ENCODE results near the gene DNAJC4. TPM values are rescaled to one million over a fixed set of nuclear protein-coding genes. Genes with fewer than 3 reads are reported as not detected.

The DNAJC4 gene
- total and polyA plus RNA-seq, 9 of the 15 experiments (the other 6 are each of a cell fraction or from before 2014, with no cell fraction given) = 4.0 to 32.6 (median 19.9) TPM

GRCh38 chr11:64245797-64246620 lies 15.7 kb downstream of the DNAJC4 start (continued):
- TF ChIP-seq TAF7 (tag; IDR thresholded peaks at IDR 0.05) = no peak
- no peak for TF ChIP-seq E2F1 (CRISPR knock-in tag; IDR thresholded peaks at IDR 0.05)
- no peak for TF ChIP-seq TFAM (CRISPR knock-in tag; conservative IDR thresholded peaks at IDR 0.05)
- TF ChIP-seq ARID3A (IDR thresholded peaks at IDR 0.05; ENCODE audit: borderline replicate concordance, low read depth, low read length) = no peak
- no peak for TF ChIP-seq MAFK (IDR thresholded peaks at IDR 0.05; ENCODE audit: low read length)
- no peak; the same call in 1 of the 2 replicates for TF ChIP-seq NFRKB (IDR thresholded peaks at IDR 0.05; ENCODE audit: low read depth)
- TF ChIP-seq ZNF316 (IDR thresholded peaks at IDR 0.05) = no peak
- peak; percentile 59; the same call in 1 of the 2 replicates for TF ChIP-seq NR2C2 (CRISPR knock-in tag; IDR thresholded peaks at IDR 0.05)
- TF ChIP-seq NR2C2 (tag; IDR thresholded peaks at IDR 0.05) = peak; percentile 54; the same call in 1 of the 2 replicates
- no peak for TF ChIP-seq ARID3B (CRISPR knock-in tag; IDR thresholded peaks at IDR 0.05; ENCODE audit: borderline replicate concordance)
- 0 out of 2 replicates have a peak, but pooled peaks have one; percentile 29 for TF ChIP-seq ZNF76 (CRISPR knock-in tag; IDR thresholded peaks at IDR 0.05; ENCODE audit: borderline replicate concordance)
- no peak for TF ChIP-seq ILK (tag; IDR thresholded peaks at IDR 0.05; ENCODE audit: borderline replicate concordance, low read depth)
- TF ChIP-seq ZNF512 (tag; IDR thresholded peaks at IDR 0.05) = no peak
- TF ChIP-seq NCOA6 (IDR thresholded peaks at IDR 0.05) = no peak
- peak; percentile 39; the same call in 1 of the 2 replicates for TF ChIP-seq SMAD4 (CRISPR knock-in tag; conservative IDR thresholded peaks at IDR 0.05)
- no peak for TF ChIP-seq KLF10 (CRISPR knock-in tag; IDR thresholded peaks at IDR 0.05)
- TF ChIP-seq HMGN3 (IDR thresholded peaks at IDR 0.05; ENCODE audit: borderline replicate concordance, extremely low read depth, insufficient read length, low read depth, low read length) = no peak
- no peak for TF ChIP-seq FOXJ3 (CRISPR knock-in tag; IDR thresholded peaks at IDR 0.05)
- TF ChIP-seq SLC30A9 (CRISPR knock-in tag; IDR thresholded peaks at IDR 0.05) = no peak
- no peak for TF ChIP-seq MEF2A (IDR thresholded peaks at IDR 0.05; ENCODE audit: control insufficient read depth, low read depth, low read length)
- TF ChIP-seq RB1 (IDR thresholded peaks at IDR 0.05; ENCODE audit: low read depth) = peak; percentile 26; the same call in 1 of the 2 replicates
